HL-60 (cell line): Measurements from ENCODE around the gene HOXA7.

Experiments used
- DNase-seq, 2 experiments: peaks; one replicate each; pipeline ENCODE4 v3.0.0-alpha.2; 2010 to 2020; ENCODE audit warnings: low read depth in 1 of 2, low spot score in 1 of 2
- H3K27ac ChIP-seq: fragments of 250-450 bp; sonication (Bioruptor Pico); replicated peaks from 2 replicates; pipeline ENCODE4 v1.5.1; 2020; ENCODE audit warnings: mild to moderate bottlenecking, moderate library complexity
- H3K27me3 ChIP-seq: fragments of 250-450 bp; sonication (Bioruptor Pico); 2 replicates; pipeline ENCODE4 v1.5.1; 2021; ENCODE audit warnings: mild to moderate bottlenecking, moderate library complexity; ENCODE audit not compliant: insufficient read depth, poor library complexity, severe bottlenecking
- H3K4me3 ChIP-seq: replicated peaks from 2 replicates; pipeline ENCODE4 v1.5.1; 2011; ENCODE audit warnings: mild to moderate bottlenecking, control low read depth, low read length; ENCODE audit not compliant: insufficient read depth
- GABPA ChIP-seq: IDR thresholded peaks from 2 replicates; pipeline ENCODE4 v1.6.1; 2012; ENCODE audit warnings: low read depth
- POLR2AphosphoS5 ChIP-seq: IDR thresholded peaks from 2 replicates; pipeline ENCODE4 v1.6.1; 2012; ENCODE audit warnings: low read depth
- SPI1 ChIP-seq: IDR thresholded peaks from 2 replicates; pipeline ENCODE4 v1.6.1; 2012; ENCODE audit warnings: low read depth, mild to moderate bottlenecking, borderline replicate concordance
- TF ChIP-seq, protein P1 (sequence below): IDR thresholded peaks from one replicate; pipeline ENCODE4 v1.5.1; 2011; ENCODE audit warnings: low read length, control low read depth, inconsistent platforms; ENCODE audit not compliant: insufficient read depth
- TF ChIP-seq, protein P2 (sequence below): IDR thresholded peaks from 2 replicates; pipeline ENCODE4 v1.6.1; 2012; ENCODE audit warnings: low read depth; ENCODE audit not compliant: insufficient replicate concordance

Gene HOXA7

DNA sequence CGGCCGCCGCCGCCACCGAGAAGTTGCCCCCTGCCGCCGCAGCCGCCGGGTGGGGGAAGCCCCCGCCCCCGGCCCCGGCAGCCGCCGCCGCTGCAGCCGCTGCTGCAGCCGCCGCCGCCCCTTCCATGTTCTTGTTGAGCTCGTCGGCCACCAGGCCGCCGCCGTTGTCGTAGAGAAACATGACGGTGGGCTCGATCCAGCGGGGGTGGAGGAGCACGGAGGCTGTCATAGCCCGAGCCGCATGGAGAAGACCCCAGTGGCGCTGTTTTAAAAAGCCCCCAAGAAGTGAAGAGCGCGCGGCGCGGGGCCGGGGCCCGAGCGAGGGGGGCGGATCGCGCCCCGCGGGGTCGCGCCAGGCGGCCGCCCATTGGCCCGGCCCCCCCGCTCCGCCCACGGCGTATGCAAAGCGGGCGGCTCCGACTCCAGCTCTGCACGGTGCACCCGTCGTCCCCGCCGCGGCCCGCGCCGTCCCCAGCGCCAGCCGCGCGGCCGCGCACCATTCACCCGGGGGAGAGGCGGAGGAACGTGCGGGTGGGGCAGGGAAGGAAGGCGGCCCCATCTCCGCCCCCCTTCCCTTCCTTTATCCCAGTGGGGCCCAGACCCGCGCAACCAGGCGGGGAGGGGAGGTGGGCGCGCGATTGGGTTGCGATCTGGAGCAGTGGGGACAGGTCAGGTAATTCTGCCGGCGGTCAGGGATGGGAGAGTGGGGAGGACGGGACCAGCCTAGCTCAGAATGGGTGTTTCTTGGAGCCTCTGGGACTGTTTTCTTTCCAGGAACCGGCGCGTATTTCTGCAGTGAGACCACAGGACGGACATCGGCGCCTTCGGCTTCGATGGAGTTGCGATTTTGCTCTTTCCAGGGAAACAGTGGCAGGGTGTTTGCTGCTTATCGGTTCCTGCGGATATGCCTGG is 43.6 kb upstream of the HOXA7 start, which contains the start of gene HOXA13:
HOXA13 (minus strand) TSS at position 243 of the 912 bp plus-strand sequence; CDS start at position 229, 14 bp downstream.
- no peak for DNase-seq
- TF ChIP-seq SPI1: no peak
- TF ChIP-seq, protein P1, sequence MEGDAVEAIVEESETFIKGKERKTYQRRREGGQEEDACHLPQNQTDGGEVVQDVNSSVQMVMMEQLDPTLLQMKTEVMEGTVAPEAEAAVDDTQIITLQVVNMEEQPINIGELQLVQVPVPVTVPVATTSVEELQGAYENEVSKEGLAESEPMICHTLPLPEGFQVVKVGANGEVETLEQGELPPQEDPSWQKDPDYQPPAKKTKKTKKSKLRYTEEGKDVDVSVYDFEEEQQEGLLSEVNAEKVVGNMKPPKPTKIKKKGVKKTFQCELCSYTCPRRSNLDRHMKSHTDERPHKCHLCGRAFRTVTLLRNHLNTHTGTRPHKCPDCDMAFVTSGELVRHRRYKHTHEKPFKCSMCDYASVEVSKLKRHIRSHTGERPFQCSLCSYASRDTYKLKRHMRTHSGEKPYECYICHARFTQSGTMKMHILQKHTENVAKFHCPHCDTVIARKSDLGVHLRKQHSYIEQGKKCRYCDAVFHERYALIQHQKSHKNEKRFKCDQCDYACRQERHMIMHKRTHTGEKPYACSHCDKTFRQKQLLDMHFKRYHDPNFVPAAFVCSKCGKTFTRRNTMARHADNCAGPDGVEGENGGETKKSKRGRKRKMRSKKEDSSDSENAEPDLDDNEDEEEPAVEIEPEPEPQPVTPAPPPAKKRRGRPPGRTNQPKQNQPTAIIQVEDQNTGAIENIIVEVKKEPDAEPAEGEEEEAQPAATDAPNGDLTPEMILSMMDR: no peak
- TF ChIP-seq GABPA: no peak
- H3K27ac ChIP-seq: no peak within 1 kb of the TSS
- H3K27me3 ChIP-seq: peaks cover 71% of the 10 kb centered on the region
- H3K4me3 ChIP-seq: peak within 1 kb of the TSS; percentile 50

DNA sequence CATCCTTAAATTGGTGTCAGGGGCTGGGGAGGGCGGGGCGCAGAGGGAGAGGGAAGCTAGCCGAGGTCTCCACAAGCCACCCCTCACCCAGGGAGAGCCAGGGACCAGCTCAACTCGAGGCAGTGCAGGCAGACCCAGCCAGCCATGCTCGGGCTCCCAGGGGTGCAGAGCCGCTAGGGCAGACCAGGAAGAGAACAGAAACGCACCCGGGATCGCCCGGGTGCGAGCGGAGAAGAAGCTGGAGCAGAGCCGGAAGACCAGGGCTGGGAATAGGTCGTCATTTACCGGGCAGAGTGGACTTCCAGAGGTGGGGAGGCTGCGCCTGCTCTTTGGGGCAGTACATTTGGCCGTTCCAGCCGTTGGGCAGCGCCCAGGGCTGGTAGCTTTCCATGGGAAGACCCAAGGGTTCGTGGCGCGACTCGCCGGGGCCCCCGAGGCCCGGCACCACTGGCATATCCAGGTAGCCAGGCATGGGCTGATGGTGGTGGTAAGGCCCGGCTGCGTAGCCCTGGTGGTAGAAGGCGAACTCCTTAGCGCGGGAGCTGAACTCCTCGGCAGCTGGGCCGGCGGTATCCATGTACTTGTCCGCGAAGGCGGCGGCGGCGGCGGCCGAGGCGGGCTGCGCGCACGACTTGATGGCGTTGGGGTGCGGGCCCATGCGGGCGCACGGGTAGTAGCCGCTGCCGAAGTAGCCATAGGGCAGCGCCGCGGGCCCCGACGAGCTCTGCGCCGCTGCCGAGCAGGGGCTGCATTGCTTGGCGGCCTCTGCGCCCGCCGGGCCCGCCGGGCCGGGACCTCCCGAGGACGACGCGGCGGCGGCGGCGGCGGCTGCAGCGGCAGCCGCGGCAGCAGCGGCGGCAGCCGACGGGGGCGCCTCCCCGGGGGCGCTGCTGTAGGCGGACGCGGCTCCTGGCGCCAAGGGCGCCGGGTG is 42.7 kb upstream of the HOXA7 start:
- TF ChIP-seq, protein P2, sequence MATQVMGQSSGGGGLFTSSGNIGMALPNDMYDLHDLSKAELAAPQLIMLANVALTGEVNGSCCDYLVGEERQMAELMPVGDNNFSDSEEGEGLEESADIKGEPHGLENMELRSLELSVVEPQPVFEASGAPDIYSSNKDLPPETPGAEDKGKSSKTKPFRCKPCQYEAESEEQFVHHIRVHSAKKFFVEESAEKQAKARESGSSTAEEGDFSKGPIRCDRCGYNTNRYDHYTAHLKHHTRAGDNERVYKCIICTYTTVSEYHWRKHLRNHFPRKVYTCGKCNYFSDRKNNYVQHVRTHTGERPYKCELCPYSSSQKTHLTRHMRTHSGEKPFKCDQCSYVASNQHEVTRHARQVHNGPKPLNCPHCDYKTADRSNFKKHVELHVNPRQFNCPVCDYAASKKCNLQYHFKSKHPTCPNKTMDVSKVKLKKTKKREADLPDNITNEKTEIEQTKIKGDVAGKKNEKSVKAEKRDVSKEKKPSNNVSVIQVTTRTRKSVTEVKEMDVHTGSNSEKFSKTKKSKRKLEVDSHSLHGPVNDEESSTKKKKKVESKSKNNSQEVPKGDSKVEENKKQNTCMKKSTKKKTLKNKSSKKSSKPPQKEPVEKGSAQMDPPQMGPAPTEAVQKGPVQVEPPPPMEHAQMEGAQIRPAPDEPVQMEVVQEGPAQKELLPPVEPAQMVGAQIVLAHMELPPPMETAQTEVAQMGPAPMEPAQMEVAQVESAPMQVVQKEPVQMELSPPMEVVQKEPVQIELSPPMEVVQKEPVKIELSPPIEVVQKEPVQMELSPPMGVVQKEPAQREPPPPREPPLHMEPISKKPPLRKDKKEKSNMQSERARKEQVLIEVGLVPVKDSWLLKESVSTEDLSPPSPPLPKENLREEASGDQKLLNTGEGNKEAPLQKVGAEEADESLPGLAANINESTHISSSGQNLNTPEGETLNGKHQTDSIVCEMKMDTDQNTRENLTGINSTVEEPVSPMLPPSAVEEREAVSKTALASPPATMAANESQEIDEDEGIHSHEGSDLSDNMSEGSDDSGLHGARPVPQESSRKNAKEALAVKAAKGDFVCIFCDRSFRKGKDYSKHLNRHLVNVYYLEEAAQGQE: no peak
- TF ChIP-seq POLR2AphosphoS5 (no peak), SPI1 (no peak), GABPA (no peak)
- TF ChIP-seq, protein P1: no peak
- Histone ChIP-seq H3K27me3 (peaks cover 71% of the 10 kb centered on the region), H3K4me3 (peak overlapping the region; percentile 22; the same call in 1 of the 2 replicates)

DNA sequence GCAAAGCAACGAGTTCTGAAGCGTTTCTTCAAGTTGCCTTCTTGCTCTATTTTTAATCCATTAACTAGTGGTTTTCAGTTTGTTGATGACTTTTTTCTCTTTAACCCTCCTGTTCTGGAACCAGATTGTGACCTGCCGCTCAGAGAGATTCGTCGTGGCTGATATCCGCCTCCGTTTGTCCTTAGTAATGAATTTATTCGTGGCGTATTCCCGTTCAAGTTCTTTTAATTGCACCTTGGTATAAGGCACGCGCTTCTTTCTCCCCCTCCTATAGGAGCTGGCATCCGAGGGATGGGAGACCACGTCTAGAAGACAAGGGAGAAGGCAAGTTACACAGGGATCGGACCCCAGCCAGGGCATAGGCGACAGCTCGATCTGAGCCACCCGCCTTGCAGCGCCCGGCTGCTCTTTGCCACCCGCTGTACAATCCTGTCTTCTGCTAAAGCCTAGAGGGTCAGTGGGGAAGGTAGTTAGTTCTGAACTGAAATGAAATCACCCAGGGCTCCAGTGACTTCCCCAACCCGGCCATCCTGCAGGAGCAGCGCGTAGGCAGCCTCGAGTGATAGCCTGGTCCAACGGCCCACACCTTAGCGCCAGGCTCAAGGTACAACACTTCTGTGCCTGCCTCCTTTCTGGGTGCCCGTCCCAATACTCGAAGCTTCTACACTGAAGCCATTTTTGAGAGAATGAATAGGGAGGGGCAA is 41.8 kb upstream of the HOXA7 start:
- DNase-seq: no peak
- no peak overlapping the region for H3K4me3 ChIP-seq
- TF ChIP-seq, protein P2: no peak
- TF ChIP-seq SPI1 (no peak), POLR2AphosphoS5 (no peak), GABPA (no peak)
- TF ChIP-seq, protein P1: no peak
- peaks cover 71% of the 10 kb centered on the region for H3K27me3 ChIP-seq
- no peak overlapping the region for H3K27ac ChIP-seq

More for the DNA sequence above, 42.7 kb upstream of the HOXA7 start:
- H3K27ac ChIP-seq: no peak overlapping the region
- DNase-seq: no peak
